HG02610 (cell line): Measurements from ENCODE around the gene ZNF624.
A peak's percentile ranks its signal among the peaks of the same experiment; 100 is the strongest.
"Not testable (repeated sequence)": the region's sequence is repeated elsewhere in the genome, so short reads cannot be mapped to it uniquely, and the experiment has no call there.

Experiments
- ATAC-seq: cut with Tn5 transposase; IDR thresholded peaks from one replicate; pipeline ENCODE4 v1.9.1; 2021; ENCODE audit warnings: mild to moderate bottlenecking, moderate library complexity; ENCODE audit not compliant: unreplicated experiment

The ZNF624 gene

DNA sequence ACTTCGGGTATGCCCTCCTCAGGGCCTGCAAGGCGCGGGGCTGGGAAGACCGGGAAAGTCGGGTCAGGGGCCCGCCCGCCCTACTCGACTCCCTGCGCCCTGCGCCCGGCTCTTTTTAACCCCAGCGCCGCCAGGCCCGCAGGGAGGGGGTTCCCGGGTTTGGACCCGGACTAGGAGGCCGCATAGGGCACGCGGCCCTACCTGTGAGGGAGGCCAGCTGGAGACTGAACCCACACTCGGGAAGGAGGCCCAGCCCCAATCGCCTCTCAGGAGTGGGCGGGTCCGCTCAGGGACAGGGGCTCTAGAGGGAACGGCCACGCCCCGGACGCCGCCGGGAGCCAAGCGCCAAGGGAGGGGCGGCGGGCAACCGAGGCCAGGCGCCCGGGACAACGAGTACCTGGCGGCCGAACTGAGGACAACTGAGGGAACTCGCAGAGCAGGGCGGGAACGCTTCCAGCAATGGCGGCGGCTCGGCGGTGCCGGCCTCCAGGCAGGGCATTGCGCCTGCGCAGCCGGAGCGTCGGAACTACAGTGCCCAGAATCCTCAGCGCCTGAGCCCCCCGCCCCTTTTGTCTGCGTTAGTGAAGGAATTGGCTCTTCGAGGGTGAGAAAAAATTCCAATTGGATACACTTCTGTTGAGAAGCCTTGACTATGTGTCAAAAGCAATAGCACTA lies at the start of gene ZNF624:
ZNF624 (minus strand) TSS at position 484 of the 675 bp plus-strand sequence.
- peak; percentile 86 for ATAC-seq

DNA sequence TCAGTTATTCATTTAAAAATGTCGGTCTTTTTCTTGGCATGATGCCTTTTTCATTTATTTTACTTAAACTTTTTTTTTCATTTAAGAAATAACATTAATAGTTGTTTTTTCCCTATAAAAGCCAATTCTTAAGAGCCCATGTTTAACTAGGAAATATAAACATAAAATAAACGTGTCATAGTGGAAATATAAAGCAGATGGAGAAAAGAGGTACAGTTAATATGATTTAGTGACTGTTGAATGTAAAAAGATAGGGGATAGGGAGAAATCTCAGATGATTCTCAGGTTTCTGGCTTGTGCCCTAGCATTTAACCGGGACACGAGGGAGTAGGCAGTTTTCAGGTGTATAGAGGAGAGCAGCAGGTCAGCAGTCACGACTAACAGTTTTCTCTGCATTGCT lies 44.0 kb upstream of the ZNF624 start:
- ATAC-seq = not testable (repeated sequence)

DNA sequence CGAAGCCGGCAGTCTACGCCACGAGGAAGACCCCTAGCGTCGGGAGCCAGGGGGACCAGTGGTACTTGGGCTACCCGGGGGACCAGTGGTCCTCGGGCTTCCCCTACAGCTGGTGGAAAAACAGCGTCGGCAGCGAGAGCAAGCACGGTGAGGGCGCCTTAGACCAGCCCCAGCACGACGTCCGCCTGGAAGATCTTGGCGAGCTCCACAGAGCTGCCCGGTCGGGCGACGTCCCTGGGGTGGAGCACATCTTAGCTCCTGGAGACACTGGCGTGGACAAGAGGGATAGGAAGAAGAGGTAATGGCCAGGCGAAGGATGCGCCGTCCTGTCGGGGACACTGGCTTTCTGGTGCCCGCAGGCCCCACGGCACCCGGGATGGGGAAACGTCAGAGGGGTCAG lies 36.8 kb upstream of the ZNF624 start:
- ATAC-seq = not testable (repeated sequence)

DNA sequence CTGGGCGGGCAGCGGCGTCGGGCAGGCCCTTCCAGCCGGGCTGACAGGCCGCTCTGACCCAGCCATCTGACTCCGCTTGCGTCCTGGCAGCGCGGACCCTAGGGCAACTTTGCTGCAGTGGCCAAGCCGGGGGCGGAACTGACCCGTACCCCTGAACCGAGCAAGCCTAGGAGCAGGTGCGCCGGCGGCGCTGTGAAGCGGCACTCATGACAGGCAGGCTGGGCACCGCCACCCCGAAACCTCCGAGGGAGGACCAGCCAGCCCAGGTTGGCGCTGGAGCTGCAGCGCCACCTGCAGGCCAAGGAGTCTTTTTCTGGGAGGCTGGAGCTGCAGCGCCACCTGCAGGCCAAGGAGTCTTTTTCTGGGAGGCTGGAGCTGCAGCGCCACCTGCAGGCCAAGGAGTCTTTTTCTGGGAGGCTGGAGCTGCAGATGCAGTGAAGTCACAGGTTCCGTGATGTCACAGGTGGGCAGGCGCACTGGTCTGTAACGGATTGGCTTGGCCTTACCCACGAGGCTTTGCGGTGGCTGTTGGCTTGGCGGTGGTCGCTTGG lies 36.2 kb upstream of the ZNF624 start, which contains the start of gene CCDC144A:
CCDC144A (plus strand) TSS at position 511 of the 551 bp plus-strand sequence. CDS start 160 bp downstream, outside the sequence.
- ATAC-seq = not testable (repeated sequence)

DNA sequence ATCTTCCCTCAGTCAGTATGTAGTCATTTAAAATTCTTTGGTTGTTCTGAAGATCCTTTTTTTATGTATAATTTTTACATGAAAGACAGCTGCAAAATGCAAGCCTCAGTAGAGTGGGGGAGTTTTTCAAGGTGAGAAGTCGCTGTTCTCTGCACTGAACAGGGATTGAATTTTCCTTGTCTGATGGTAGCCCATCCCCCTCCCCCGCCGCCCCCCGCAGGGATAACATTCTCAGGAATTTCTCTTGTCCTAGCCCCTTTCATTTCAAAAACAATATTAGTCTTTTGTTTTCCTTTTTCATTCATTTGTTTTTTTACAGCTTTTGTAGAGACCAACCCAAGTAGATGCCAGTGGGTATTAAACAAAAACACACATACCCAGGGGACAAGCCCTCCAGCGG lies 33.5 kb upstream of the ZNF624 start:
- ATAC-seq = not testable (repeated sequence)

DNA sequence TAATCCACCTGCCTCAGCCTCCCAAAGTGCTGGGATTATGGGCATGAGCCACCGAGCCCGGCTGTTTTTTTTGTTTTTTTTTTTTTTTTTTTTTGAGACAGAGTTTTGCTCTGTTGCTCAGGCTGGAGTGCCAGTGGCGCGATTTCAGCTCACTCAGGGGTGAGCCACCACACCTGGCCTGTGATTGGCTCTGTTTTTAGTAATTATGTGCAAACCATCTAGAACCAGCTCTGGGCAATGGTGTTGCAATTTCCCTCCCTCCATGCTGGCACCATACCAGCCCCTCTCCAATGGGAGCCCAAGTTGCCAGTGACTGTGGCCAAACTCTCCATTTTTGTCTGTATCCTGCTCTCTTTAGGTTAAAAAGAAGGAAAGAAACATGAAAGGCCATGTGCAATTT lies 32.4 kb upstream of the ZNF624 start:
- not testable (repeated sequence) for ATAC-seq

DNA sequence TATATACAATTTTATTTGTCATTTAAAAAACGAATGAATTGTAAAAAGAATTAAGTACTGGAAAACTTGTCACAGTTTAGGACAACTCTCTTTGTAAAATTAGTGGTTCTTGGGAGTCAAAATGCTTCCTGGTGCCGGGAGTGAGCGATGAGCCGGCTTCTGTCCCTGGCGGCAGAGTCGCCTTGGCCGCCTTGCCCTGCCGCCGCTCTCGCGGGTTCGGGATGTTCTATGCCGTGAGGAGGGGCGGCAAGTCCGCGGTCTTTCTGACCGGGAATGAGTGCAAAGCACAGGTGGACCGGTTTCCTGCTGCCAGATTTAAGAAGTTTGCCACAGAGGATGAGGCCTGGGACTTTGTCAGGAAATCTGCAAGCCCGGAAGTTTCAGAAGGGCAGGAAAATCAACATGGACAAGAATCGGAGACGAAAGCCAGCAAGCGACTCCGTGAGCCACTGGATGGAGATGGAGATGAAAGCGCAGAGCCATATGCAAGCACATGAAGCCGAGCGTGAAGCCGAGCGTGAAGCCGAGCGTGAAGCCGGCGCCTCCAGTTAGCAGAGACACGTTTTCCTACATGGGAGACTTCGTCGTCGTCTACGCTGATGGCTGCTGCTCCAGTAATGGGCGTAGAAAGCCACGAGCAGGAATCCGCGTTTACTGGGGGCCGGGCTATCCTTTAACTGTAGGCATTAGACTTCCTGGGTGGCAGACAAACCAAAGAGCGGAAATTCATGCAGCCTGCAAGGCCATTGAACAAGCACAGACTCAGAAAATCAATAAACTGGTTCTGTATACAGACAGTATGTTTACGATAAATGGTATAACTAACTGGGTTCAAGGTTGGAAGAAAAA lies 29.9 kb upstream of the ZNF624 start:
- not testable (repeated sequence) for ATAC-seq

DNA sequence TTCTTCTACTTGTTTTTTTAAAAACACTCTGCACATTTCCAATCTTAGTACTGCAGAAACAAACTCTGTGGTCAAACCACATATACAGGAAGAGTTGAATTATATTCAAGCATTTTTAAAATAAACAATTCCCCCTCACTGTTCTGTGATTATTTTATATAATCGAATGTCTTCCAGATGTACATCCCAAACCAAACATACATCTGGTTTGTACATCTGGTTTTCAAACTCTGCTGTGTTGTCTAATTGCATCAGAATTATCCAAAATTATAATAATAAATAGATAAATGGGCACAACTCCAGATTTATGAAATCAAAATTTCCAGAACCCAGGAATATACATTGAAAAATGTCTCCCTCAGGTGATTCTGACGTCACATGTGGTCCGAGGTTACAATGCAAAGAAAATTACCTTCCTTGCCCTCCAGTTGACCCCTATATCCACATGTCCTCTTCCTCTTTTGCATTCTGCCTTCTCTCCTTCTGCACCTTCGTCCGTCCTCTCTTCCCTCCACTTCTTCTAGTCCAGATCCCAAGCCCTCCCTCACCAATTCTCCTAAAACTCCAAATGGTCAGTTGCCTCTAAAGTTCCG lies 23.1 kb upstream of the ZNF624 start:
- no peak for ATAC-seq

DNA sequence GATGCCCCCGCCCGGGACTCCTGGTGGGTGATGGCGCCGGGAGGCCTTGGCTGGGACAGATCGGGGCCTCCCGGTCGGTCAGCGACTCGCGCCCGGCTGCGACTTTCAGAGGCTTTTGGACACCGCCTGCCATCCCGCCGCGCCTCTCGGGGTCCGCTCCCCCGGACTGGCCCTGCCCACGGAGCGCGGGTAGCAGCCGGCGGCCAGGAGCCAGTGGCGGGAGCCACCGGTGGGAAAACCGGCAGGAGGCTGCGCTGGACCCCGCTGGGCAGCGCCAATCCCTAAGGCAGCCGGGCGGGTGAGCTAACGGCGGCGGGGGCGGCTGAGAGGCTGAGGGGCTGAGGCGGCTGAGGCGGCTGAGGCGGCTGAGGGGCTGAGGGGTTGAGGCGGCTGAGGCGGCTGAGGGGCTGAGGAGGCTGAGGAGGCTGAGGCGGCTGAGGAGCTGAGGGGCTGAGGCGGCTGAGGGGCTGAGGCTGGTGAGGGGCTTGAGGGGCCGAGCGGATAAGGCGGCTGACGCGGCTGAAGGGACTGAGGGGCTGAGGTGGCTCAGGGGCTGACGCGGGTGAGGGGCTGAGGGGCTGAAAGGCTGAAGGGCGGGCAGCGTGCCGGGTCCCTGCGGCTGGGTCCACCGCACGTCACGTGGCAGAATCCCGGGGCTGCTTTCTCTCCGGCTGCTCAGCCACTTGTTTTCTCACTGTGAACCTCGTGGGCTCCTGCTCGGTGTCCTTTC lies 13.4 kb upstream of the ZNF624 start:
- not testable (repeated sequence) for ATAC-seq

DNA sequence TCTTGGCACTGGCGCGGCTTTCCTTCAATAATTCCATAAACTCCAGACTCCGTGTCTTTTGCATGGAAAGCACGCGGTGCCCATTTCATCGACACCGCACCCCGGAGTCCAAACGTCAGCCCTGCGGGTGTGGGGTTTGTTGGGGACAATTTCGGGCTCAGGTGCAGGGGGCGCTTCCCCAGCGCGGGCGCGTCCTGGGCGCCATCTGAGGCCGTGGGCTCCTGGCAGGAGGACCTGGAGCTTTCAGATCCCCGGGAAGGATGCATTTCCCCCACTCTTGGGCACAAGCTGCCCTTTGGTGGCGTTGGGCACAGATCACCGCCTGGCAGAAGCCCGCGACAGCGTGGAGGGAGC lies 12.9 kb upstream of the ZNF624 start:
- not testable (repeated sequence) for ATAC-seq

DNA sequence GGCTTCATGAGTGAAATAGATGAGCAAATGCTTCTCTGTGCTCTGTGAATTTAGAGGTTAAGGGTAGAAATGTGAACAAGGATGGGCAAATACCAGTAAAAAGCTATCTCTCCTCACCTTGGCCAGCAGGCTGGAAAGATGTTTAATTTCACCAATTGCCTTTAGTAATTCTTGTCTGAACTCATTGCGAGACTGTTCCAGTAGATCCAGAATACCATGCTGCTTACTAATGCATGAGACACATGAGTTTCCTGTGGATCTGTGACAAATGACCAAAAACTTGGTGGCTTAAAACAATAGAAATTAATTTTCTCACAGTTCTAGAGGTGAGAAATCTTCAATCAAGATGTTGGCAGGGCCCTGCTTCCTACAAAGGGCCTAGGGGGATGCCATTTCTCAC lies 9.3 kb upstream of the ZNF624 start:
- no peak for ATAC-seq

DNA sequence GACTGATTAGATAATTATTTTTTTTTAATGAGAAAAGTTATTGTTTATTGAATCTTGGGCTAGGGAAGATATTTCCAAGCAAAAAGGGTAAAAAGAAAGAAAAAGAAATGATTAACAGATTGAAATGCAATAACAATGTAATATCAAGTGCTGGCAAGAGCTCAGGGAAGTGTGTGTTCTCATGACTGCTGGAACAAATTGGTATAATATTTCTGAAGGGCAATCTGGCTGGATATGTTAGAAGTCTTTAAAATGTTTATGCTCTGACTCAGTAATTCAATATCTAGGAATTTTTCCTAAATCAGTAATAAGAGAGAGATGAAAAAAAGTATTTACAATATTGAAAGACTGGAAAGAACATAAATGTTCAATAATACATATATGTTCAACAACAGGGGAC lies 7.6 kb upstream of the ZNF624 start:
- ATAC-seq = no peak

DNA sequence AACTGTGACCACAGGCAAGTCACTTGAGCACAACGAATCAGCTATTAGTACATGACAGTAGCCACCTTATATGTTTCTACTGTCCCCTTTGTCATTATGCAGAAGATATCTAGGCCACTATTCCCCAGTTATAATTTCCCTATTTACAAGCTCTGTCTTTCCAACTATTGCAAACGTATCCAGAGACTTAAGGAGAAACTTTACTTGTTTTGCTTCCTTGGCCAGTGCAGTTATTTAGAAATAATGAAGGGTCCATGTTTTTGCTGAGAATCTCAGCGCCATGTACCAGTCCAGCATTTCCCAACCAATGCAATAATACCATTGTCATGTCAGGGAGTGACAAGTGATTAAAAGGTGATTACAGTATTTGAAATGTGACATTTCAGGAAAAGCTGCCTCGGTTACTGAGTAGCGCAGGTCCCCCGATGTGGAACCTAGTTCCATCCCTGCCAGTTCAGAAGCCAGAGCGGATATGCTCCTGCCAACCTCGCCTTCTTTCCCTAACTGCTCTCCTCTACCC lies 743 bp downstream of the ZNF624 start:
- no peak for ATAC-seq

DNA sequence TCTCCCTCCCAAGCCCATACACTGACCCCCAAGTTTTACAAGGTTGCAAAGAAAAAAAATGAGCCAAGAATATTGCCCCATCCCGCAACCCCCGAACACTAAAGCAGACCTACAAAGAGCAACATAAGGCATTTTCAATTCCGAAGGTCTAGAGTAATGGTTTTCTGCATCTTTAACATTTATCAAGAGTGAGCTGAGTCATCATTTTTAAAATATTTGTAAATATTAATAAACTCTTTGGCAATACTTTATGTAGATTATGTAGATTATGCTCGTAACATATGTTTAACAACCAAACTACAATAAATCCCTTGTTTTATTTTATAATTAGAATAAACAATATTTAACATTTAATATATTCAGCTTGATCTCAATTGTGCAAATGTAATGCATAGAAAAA lies 1.4 kb downstream of the ZNF624 start:
- no peak for ATAC-seq

DNA sequence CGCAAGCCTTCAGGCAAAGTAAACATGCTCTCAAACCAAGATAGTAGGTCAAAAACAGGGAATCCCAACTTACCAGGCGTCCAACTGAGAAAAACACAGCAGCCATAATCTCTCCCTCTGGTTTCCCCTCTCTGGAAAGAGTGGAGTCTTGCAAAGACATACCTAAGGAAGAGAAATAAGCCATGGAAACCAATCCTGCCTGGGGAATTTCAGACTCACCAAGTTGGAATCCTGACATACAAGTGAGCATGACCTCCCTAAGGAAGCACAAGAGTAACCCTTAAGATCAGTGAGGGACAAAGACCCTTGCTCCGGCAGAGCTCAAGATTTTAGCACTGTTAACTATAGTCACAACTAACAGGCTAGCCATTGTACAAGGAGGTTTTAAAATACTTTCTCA lies 4.1 kb downstream of the ZNF624 start:
- no peak for ATAC-seq

DNA sequence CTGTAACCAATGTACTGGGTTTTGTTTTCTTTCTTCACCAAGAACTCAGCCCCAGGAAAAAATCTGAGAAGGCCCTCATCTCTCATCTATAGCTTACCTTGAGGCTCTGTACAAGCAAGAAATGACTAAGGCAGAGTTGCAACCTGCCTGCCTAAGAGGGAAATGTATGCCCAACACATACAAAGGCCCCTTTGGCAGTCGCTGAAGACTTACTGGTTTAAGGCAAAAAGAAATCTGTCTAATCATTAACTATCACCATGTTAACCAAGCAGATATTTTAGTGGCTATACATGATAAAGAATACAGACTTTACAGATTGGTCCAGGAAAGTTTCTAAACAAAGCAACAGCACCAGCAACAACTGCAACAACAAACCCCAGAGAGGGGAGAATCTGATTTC lies 14.2 kb downstream of the ZNF624 start:
- ATAC-seq = no peak

DNA sequence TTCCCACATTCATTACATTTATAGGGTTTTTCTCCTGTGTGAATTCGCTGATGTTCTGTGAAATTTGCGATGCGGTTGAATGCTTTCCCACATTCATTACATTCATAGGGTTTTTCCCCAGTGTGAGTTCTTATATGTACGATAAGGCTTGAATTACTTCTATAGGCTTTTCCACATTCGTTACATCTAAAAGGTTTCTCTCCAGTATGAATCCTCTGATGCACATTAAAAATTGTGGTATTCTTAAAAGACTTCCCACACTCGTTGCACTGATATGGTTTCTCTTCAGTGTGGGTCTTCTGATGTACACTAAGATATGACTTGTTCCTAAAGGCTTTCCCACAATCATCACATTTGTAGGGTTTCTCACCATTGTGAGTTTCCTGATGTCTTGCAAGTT lies 30.4 kb downstream of the ZNF624 start:
- ATAC-seq = no peak

DNA sequence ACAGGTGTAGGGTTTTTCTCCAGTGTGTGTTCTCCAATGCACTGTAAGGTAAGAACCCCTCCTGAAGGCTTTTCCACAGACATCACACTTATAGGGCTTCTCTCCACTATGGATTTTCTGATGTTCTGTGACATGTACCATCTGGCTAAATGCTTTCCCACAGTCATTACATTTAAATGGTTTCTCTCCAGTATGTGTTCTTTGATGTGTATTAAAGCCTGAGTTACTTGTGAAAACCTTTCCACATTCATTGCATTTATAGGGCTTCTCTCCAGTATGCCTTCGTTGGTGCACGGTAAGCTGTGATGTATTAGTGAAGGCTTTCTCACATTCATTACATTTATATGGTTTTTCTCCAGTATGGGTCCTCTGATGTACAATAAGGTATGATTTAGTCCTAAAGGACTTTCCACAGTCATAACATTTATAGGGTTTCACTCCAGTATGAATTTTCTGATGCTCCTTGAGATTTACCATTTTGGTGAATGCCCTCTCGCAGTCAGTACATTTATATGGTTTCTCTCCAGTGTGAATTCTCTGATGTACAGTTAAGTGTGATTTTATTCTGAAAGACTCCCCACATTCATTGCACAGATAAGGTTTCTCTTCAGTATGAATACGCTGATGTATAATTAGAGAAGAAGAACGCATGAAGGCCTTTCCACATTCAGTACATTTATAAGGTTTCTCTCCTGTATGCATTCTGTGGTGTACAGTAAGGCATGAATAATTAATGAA lies 30.9 kb downstream of the ZNF624 start:
- no peak for ATAC-seq

DNA sequence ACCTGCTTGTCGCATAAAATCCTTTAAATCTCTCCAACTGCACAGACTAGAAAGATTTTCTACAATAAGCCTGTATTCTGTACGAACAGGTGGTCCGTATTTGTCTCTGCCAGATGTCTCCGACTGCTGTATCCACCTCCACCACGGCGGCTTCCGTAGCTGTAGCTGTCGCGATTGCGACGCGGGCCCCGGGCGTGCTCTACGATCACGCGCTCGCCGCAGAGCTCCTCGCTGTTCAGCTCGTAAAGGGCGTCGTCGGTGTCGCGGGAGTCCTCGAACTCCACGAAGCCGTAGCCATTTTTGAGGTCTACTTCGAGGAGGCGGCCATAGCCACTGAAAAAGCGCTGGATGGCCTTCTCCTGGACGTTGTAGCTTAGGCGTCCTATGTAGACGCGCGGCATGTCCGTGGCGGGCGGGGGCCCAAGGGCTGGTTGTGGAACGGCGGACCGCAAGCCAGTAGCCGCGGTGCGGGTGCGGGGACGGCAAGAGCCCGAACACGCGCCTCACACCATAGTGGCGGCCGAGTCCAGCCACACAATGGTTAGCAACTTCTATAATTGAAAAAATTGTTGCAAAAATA lies 36.1 kb downstream of the ZNF624 start:
- ATAC-seq = no peak

DNA sequence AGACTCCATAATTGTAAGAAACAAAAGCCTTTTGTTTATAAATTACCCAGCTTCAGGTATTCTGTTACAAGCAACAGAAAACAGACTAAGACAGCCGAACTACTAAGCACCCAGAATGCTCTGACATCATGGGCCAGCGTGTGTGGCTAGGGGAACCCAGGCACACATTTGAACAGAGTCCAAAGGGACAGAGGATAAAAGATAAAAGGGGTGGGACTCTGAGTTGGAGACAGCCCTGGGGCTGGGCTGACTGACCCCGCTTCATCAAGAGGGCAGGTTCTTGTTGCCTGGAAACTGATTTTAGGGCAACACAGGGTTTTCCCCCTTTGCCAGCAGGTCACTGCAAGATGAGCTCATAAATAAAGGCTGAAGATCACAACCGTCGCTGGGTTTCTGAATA lies 54.1 kb downstream of the ZNF624 start:
- no peak for ATAC-seq
